Activated effector memory CD4-positive, alpha-beta T cell treated with anti-CD3 and anti-CD28 coated beads, Interleukin-2, amount 50 U/mL, for 16 hours (primary cell): ENCODE measurements around the gene SCMH1.
"Not testable (repeated sequence)": the region's sequence is repeated elsewhere in the genome, so short reads cannot be mapped to it uniquely, and the experiment has no call there.

ENCODE experiments used
- DNase-seq: peaks from one replicate; pipeline ENCODE4 v3.0.0-alpha.2; 2020

Gene SCMH1

GRCh38 chr1:41241749-41242341 lies at the start of gene SCMH1:
Gene SCMH1 (minus strand): TSS chr1:41242306. CDS start chr1:41186133, 56,173 bp downstream.
- peak; percentile 86 for DNase-seq

- DNase-seq: no peak
Observed at GRCh38 chr1:41291195-41291594, 49.1 kb upstream of the SCMH1 start.

DNA sequence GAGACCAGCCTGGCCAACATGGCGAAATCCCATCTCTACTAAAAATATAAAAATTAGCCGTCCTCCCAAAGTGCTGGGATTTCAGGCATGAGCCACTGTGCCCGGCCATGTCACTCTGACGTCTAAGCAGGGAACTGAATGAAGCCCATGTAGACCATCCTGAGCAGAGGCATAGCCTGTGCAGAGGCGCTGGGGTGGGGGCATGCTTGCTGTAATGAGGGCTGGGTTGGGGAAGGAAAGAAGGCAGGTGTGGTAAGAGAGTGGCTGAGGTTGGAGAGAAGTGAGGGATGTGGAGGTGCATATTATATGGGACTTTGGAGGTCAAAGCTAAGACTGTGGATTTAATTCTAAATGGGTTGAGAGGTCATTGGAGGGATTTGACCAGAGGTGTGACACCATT lies 47.1 kb upstream of the SCMH1 start:
- DNase-seq: no peak

GRCh38 chr1:41286992-41287391 lies 44.9 kb upstream of the SCMH1 start:
- DNase-seq: no peak

GRCh38 chr1:41286486-41286885 lies 44.4 kb upstream of the SCMH1 start:
- no peak for DNase-seq

- no peak for DNase-seq
Observed at GRCh38 chr1:41285818-41286217, 43.7 kb upstream of the SCMH1 start.

- DNase-seq: no peak
Observed at GRCh38 chr1:41284121-41284520, 42.0 kb upstream of the SCMH1 start.

- DNase-seq: no peak
Observed at GRCh38 chr1:41282679-41283317, 40.7 kb upstream of the SCMH1 start.

GRCh38 chr1:41281334-41281733 lies 39.2 kb upstream of the SCMH1 start:
- DNase-seq: no peak

DNA sequence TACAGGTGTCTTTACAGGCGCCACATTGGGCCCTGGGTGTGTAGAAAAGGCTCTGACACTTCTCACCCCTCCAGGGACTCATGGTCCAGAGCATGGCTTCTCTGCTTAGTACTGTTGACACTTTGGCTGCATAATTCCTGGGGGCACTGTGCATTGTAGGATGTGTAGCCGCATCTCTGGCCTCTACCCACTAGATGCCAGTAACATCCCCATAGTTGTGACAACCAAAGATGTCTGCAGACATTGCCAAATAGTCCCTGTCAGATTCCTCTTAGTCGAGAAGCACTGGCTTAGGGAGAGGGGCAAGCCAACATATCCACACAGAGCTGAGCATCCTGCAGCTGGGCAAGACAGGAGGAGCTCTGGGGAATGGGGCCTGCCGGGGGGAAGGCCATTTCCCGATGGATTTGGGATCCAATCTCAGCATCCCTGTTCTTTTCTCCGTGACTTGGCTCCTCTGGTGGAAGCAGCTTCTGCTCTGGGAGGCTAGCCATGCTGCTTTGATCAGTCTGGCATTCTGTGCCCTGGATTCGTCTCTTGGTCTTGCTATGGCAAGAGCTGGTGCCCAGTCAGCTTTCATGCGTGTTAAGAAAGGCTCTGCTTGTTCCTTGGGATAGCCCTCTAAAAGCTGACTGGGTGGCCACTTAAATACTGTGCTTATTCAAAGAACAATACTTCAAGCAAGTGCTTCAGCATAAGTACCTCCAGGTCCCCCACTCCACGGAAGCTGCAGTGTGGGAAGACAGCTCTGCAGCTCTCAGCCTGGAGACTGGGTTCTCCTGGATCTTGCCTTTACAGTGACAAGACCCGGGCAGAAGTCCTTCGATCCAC lies 38.3 kb upstream of the SCMH1 start:
- no peak for DNase-seq

DNA sequence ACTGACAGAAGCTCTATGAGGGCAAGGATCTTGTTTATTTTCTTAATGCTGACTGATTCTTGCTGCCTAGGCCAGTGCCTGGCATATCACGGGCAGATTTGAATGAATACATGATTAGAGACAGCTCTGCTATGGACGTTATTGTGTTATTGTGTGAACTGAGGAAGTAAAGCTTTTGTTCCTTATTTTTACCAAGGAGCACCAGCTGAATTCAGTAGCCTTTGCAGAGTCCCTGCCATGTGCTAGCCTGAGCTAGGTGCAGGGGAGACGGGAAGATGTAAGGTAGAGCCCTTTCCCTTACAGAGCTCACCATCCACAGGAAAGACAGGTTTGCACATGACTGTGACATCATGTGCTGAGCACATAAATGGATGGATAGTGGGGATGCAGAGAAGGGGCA lies 36.0 kb upstream of the SCMH1 start:
- DNase-seq: no peak

DNA sequence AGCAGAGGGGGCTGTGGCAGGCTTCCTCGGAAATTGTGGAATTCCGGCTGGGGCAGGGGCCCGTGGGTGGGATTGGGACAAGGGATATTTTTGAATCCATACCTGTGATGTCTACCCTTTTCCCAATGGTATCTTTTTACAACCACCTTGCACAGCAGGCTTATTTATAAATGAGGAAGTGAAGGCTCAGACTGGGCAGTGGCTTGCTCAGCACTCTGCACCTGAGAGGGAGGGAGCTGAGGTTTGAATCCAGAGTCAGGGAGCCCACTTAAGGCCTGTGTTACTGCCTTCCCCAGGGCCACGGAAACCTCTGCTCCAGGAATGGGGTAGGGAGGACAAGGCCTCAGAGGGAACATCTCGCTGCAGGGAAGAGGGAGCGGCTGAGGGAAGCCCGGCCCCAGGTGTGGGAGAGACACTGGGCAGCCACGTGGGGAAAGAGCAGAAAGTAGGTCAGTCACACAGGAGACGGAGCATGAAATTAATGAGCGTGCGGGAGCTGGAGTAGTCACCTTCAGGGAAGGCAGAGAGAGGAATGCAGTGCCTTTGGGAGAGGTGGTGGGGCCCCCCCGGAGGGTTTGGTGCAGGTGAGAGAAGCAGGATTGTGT lies 35.4 kb upstream of the SCMH1 start:
- no peak for DNase-seq

DNA sequence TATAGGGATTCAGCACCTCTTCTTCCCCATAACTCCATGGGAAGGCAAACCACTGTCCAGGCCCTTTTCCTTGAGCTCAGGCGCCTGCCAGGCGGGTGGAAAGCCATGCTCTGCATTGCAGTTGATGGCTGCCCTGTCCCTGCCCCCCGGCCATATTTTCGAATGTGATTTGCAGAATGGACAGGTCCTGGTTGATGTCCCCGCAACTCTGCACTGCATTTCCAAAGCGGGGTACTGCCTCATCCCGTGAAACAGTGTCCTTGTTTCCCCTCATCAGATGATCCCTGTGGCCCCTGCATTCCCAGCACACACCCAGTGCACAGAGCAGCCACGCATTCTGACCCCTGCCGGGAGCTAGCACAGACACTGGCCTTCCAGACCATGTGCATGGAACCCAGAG lies 33.7 kb upstream of the SCMH1 start:
- no peak for DNase-seq

- no peak for DNase-seq
Observed at GRCh38 chr1:41274752-41275545, 32.8 kb upstream of the SCMH1 start.

DNA sequence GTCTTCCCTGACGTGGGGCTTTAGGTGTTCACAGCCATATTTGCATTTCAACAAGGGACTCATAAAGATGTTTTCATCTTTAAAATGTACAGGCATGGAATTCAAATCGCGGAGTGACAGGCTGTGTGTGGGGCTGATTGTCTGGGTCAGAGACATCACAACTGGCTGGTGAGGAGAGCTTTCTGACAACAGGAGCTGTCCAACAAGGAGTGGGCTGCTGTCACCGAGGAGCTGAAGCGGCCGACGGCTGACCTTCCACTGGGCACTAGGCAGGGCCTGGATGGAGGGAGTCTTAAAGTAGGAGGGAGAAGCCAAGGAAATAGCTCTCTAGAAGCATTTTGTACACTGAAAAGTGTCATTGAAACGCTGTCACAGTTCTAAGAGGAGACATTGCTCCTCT lies 30.5 kb upstream of the SCMH1 start:
- no peak for DNase-seq

DNA sequence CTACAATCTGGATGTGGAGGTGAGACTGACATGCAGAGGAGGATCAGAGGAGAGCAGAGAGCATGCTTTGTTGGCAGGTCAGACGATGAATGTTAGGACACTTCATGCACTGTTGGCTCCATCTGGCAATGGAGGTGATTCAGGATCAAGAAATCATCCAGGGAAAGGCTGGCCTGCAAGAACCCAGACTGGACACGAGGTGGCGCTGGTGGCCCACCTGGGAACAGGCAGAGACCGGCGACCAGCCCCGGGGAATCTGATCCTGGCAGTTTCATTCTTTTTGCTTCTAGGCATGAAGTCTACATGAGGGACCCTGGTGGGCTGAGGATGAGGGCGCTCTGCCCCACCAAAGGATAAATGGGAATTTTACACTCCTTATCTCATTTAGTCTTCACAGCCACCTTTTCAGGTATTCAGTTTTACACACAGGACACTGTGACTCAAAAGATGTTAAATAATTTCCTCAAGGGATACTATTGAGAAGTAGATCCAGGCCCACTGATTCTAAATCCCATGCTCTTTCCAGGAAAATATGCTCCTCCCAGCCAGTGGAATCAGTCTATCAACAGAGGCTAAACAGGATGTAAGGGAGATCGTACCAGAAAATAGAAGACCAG lies 26.2 kb upstream of the SCMH1 start:
- DNase-seq: peak; percentile 86

- no peak for DNase-seq
Observed at GRCh38 chr1:41261926-41262618, 20.0 kb upstream of the SCMH1 start.

DNA sequence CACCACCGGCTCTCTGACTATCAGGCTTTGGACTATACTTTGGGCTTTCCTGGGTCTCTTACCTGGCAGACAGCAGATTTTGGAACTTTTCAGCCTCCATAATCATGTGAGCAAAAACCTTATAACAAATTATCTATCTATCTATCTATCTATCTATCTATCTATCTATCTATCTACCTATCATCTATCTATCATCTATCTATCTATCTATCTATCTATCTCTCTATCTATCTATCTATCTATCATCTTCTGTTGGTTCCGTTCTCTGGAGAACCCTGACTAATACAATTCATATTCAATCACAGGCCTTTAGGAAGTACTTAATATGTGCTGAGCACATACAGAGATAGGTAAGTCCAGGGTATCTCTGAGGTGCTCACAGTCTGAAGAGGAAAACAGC lies 18.7 kb upstream of the SCMH1 start:
- no peak for DNase-seq

DNA sequence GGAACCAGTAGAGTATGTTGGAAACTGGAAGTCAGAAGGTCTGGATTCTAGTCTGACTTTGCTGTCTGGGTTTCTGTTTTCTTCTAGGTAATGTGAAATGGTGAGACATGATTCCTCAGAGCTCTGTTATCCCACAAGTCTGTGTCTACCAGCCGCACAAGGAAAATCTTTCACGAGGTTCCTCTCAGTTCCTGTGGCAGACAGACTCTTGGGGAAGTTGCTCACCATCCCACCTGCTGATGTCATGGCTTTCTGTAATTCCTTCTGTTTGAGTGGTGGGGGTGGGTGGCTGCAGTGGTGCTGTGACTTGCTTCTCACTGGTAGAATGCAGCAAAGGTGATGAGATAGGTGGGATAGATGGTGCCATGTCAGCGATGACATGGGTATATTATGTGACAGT lies 17.1 kb upstream of the SCMH1 start:
- DNase-seq: no peak

DNA sequence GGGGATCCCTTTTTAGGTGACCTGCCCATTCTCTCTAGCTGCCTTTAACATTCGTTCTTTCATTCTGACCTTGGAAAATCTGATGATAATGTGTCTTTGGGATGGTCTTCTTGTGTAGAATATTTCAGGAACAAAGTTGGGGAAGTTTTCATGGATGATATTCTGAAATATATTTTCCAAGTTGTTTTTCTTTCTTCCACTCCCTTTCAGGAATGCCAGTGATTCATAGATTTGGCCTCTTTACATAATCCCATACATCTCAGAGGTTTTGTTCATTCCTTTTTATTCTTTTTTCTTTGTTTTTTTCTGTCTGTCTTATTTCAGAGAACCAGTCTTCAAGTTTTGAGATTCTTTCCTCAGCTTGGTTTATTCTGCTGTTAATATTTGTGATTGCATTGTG lies 13.9 kb upstream of the SCMH1 start:
- DNase-seq: no peak

GRCh38 chr1:41251120-41251519 lies 9.0 kb upstream of the SCMH1 start:
- not testable (repeated sequence) for DNase-seq

DNA sequence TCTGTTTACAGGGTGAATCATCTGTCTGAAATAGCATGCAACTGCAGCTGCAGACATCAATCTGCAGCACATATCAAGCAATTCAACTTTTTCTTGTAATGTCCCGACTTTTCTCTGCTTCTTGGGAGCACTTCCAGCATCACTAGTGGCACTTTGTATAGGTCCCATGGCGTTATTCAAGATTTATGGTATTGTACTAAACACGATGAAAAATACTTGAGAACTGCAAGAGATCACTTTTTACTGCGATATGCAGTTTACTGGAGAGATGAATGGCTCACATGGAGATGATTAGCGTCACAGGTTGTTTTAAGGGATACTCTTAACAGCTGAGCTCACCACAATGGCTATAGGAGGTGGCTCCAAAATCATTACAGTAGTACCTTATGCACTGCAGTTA lies 7.2 kb upstream of the SCMH1 start:
- no peak for DNase-seq
